ENCODE measurements around the gene LAMP5. TPM values are rescaled to one million over a fixed set of nuclear protein-coding genes. Genes with fewer than 3 reads are reported as not detected.

The LAMP5 gene
- polyA plus RNA-seq, 1 donor from 2014 or later = 0.43 TPM

- no peaks in the 10 kb centered on the region for H3K9me2 ChIP-seq (ENCODE audit: insufficient read depth, low read length)
- H3K27ac ChIP-seq (ENCODE audit: low read length) = no peak overlapping the region
- no peaks in the 10 kb centered on the region for H4K20me1 ChIP-seq (ENCODE audit: insufficient read depth)
- no peak overlapping the region for H3K4me2 ChIP-seq (ENCODE audit: low read length)
- no peaks in the 10 kb centered on the region for H3K9me3 ChIP-seq (ENCODE audit: low read length)
- no peak for TF ChIP-seq EZH2 (IDR thresholded peaks at IDR 0.05; ENCODE audit: borderline replicate concordance, insufficient read depth, low read length, poor library complexity, severe bottlenecking)
- TF ChIP-seq EP300 (conservative IDR thresholded peaks at IDR 0.05; ENCODE audit: poor library complexity, severe bottlenecking) = no peak
- no peak for TF ChIP-seq POLR2AphosphoS5 (IDR thresholded peaks at IDR 0.05)
- no peak for TF ChIP-seq REST (IDR thresholded peaks at IDR 0.05; ENCODE audit: borderline replicate concordance)
- TF ChIP-seq TAF1 (IDR thresholded peaks at IDR 0.05; ENCODE audit: low read depth) = no peak
- no peak for TF ChIP-seq RAD21 (conservative IDR thresholded peaks at IDR 0.05)
- no peak for TF ChIP-seq CTCF (IDR thresholded peaks at IDR 0.05; ENCODE audit: poor library complexity, severe bottlenecking)
- no peak for TF ChIP-seq MXI1 (conservative IDR thresholded peaks at IDR 0.05; ENCODE audit: poor library complexity, severe bottlenecking)
- no peak for TF ChIP-seq SMC3 (conservative IDR thresholded peaks at IDR 0.05; ENCODE audit: poor library complexity)
- no peak overlapping the region for H3K9ac ChIP-seq (ENCODE audit: low read length)
- H3K27me3 ChIP-seq (ENCODE audit: insufficient read depth, low read depth, low read length) = no peaks in the 10 kb centered on the region
- no peak overlapping the region for H2AFZ ChIP-seq (ENCODE audit: low read depth, low read length)
- H3K79me2 ChIP-seq (replicated peaks; ENCODE audit: insufficient read depth, low read length) = no peaks in the 10 kb centered on the region
- H3K36me3 ChIP-seq (ENCODE audit: insufficient read depth, low read length) = no peaks in the 10 kb centered on the region
- no peaks in the 10 kb centered on the region for H3F3A ChIP-seq (ENCODE audit: insufficient read depth, low read length, poor library complexity, severe bottlenecking)
- no peak overlapping the region for H3K4me3 ChIP-seq (ENCODE audit: low read length)
Measured at GRCh38 chr20:9478771-9479170, 35.6 kb upstream of the LAMP5 start.

- Histone ChIP-seq H3K79me2 (replicated peaks; ENCODE audit: insufficient read depth, low read length) (no peaks in the 10 kb centered on the region), H3K27ac (ENCODE audit: low read length) (no peak overlapping the region), H3K27me3 (ENCODE audit: insufficient read depth, low read depth, low read length) (no peaks in the 10 kb centered on the region), H3K4me2 (ENCODE audit: low read length) (no peak overlapping the region), H3F3A (ENCODE audit: insufficient read depth, low read length, poor library complexity, severe bottlenecking) (no peaks in the 10 kb centered on the region), H3K36me3 (ENCODE audit: insufficient read depth, low read length) (no peaks in the 10 kb centered on the region), H3K9ac (ENCODE audit: low read length) (no peak overlapping the region), H3K4me3 (ENCODE audit: low read length) (no peak overlapping the region), H3K9me2 (ENCODE audit: insufficient read depth, low read length) (no peaks in the 10 kb centered on the region), H3K9me3 (ENCODE audit: low read length) (no peaks in the 10 kb centered on the region), H4K20me1 (ENCODE audit: insufficient read depth) (no peaks in the 10 kb centered on the region), H2AFZ (ENCODE audit: low read depth, low read length) (no peak overlapping the region)
- TF ChIP-seq CTCF (IDR thresholded peaks at IDR 0.05; ENCODE audit: poor library complexity, severe bottlenecking) (no peak), RAD21 (conservative IDR thresholded peaks at IDR 0.05) (no peak), TAF1 (IDR thresholded peaks at IDR 0.05; ENCODE audit: low read depth) (no peak), POLR2AphosphoS5 (IDR thresholded peaks at IDR 0.05) (no peak), SMC3 (conservative IDR thresholded peaks at IDR 0.05; ENCODE audit: poor library complexity) (no peak), REST (IDR thresholded peaks at IDR 0.05; ENCODE audit: borderline replicate concordance) (no peak), EP300 (conservative IDR thresholded peaks at IDR 0.05; ENCODE audit: poor library complexity, severe bottlenecking) (no peak), MXI1 (conservative IDR thresholded peaks at IDR 0.05; ENCODE audit: poor library complexity, severe bottlenecking) (no peak), EZH2 (IDR thresholded peaks at IDR 0.05; ENCODE audit: borderline replicate concordance, insufficient read depth, low read length, poor library complexity, severe bottlenecking) (no peak)
Measured at GRCh38 chr20:9480066-9480465, 34.3 kb upstream of the LAMP5 start.
